HepG2 (cell line): Measurements from ENCODE around the gene CARS1. TPM values are rescaled to one million over a fixed set of nuclear protein-coding genes. Genes with fewer than 3 reads are reported as not detected.

ENCODE experiments used
- BATF2 ChIP-seq: sonication (generic); formaldehyde crosslinking; IDR thresholded peaks from 2 replicates; pipeline ENCODE4 v1.8.0; 2022; ENCODE audit warnings: mild to moderate bottlenecking, missing genetic modification reagents, moderate library complexity
- BRD4 ChIP-seq: sonication (generic); formaldehyde crosslinking; IDR thresholded peaks from 2 replicates; pipeline ENCODE4 v1.4.0; 2020; ENCODE audit warnings: missing genetic modification reagents
- FOXA1 ChIP-seq, 2 experiments: fragments of 450-650 bp in 1 of 2; sonication (generic) in 1 of 2; formaldehyde crosslinking in 1 of 2; IDR thresholded peaks; 2 replicates each; pipeline versions ENCODE4 v1.4.0 to v1.6.1; 2016 to 2020; ENCODE audit warnings: missing genetic modification reagents in 1 of 2
- FOXK1 ChIP-seq: sonication (generic); formaldehyde crosslinking; IDR thresholded peaks from 2 replicates; pipeline ENCODE4 v1.4.0; 2020; ENCODE audit warnings: low read depth, missing genetic modification reagents, borderline replicate concordance
- GABPA ChIP-seq, 2 experiments: IDR thresholded peaks; 2 replicates each; pipeline ENCODE4 v1.6.1; 2011 to 2016; ENCODE audit warnings: low read depth in 2 of 2, low read length in 1 of 2, missing biosample characterization in 1 of 2, missing genetic modification characterization in 1 of 2
- HHEX ChIP-seq: IDR thresholded peaks from 2 replicates; pipeline ENCODE4 v1.6.1; 2016; ENCODE audit warnings: control low read depth
- HNF1A ChIP-seq, 2 experiments: sonication (generic) in 1 of 2; formaldehyde crosslinking in 1 of 2; IDR thresholded peaks; 2 replicates each; pipeline versions ENCODE4 v1.4.0 to v1.6.1; 2016 to 2020; ENCODE audit warnings: borderline replicate concordance in 1 of 2, low read depth in 1 of 2, mild to moderate bottlenecking in 1 of 2, missing genetic modification reagents in 1 of 2
- KAT2B ChIP-seq: fragments of 150-350 bp; IDR thresholded peaks from 2 replicates; pipeline ENCODE4 v1.6.1; 2014; ENCODE audit warnings: low read depth, low read length, borderline replicate concordance
- MAFG ChIP-seq: sonication (generic); formaldehyde crosslinking; IDR thresholded peaks from 2 replicates; pipeline ENCODE4 v1.5.1; 2020; ENCODE audit warnings: mild to moderate bottlenecking, missing genetic modification reagents
- RAD51 ChIP-seq: fragments of 450-650 bp; IDR thresholded peaks from 2 replicates; pipeline ENCODE4 v1.6.1; 2016; ENCODE audit warnings: borderline replicate concordance
- SP4 ChIP-seq: sonication (generic); formaldehyde crosslinking; IDR thresholded peaks from 2 replicates; pipeline ENCODE4 v1.8.1; 2023; ENCODE audit warnings: mild to moderate bottlenecking, missing genetic modification reagents
- U2AF2 ChIP-seq: fragments of 200-400 bp; formaldehyde crosslinking; IDR thresholded peaks from 2 replicates; pipeline ENCODE4 v1.6.1; 2017; ENCODE audit warnings: low read depth, mild to moderate bottlenecking, low read length
- WIZ ChIP-seq: sonication (generic); formaldehyde crosslinking; IDR thresholded peaks from 2 replicates; pipeline ENCODE4 v1.5.1; 2020; ENCODE audit warnings: mild to moderate bottlenecking, missing genetic modification reagents
- YY1 ChIP-seq: IDR thresholded peaks from 2 replicates; pipeline ENCODE4 v1.6.1; 2011; ENCODE audit warnings: low read length, low read depth, moderate library complexity, mild to moderate bottlenecking; ENCODE audit not compliant: insufficient read depth, insufficient replicate concordance
- ZKSCAN5 ChIP-seq: sonication (generic); formaldehyde crosslinking; IDR thresholded peaks from 2 replicates; pipeline ENCODE4 v1.5.1; 2020; ENCODE audit warnings: mild to moderate bottlenecking, missing genetic modification reagents
- ZNF230 ChIP-seq: sonication (generic); formaldehyde crosslinking; IDR thresholded peaks from 2 replicates; pipeline ENCODE4 v1.4.0; 2020; ENCODE audit warnings: mild to moderate bottlenecking, missing genetic modification reagents
- ZNF264 ChIP-seq: sonication (generic); formaldehyde crosslinking; IDR thresholded peaks from 2 replicates; pipeline ENCODE4 v1.4.0; 2020; ENCODE audit warnings: missing genetic modification reagents
- ZNF414 ChIP-seq: sonication (generic); formaldehyde crosslinking; IDR thresholded peaks from 2 replicates; pipeline ENCODE4 v1.5.0; 2020; ENCODE audit warnings: missing genetic modification reagents
- ZNF549 ChIP-seq: sonication (generic); formaldehyde crosslinking; IDR thresholded peaks from 2 replicates; pipeline ENCODE4 v1.5.0; 2020; ENCODE audit warnings: missing genetic modification reagents
- ZNF672 ChIP-seq: sonication (generic); formaldehyde crosslinking; IDR thresholded peaks from 2 replicates; pipeline ENCODE4 v1.8.1; 2022; ENCODE audit warnings: missing genetic modification reagents
- ZNF776 ChIP-seq: sonication (generic); formaldehyde crosslinking; IDR thresholded peaks from 2 replicates; pipeline ENCODE4 v1.4.0; 2020; ENCODE audit warnings: mild to moderate bottlenecking, missing genetic modification reagents
- ZNF891 ChIP-seq: sonication (generic); formaldehyde crosslinking; IDR thresholded peaks from 2 replicates; pipeline ENCODE4 v1.5.0; 2020; ENCODE audit warnings: mild to moderate bottlenecking, missing genetic modification reagents
- ZSCAN9 ChIP-seq: IDR thresholded peaks from 2 replicates; pipeline ENCODE4 v1.6.1; 2016; ENCODE audit warnings: borderline replicate concordance
- polyA plus RNA-seq, 8 experiments: library from polyadenylated mRNA; depleted of rRNA in 3 of 8; stranded (reverse) in 7 of 8; unstranded in 1 of 8; fragments of >200 nt; fragmentation: Illumina TruSeq in 4 of 8; extraction: Trizol in 4 of 8; gene quantifications; 2 replicates each; pipeline versions ENCODE4 v1.2.1 to v1.2.3, GENCODE V29; 2011 to 2016; ENCODE audit warnings: low read depth in 4 of 8, missing spikeins in 1 of 8, mixed read lengths in 1 of 8; ENCODE audit not compliant: insufficient read depth in 1 of 8
- total RNA-seq, 5 experiments: library from RNA; depleted of rRNA; stranded (reverse); fragments of >200 nt; fragmentation: Illumina TruSeq; extraction: Trizol; gene quantifications; 2 replicates each; pipeline ENCODE4 v1.2.3, GENCODE V29; 2016; ENCODE audit warnings: low read depth in 1 of 5

Gene CARS1
- total and polyA plus RNA-seq, 2 of the 13 experiments (the other 11 are each of a cell fraction or from before 2014, with no cell fraction given) = 33.8 to 47.0 TPM

- TF ChIP-seq HNF1A (IDR thresholded peaks at IDR 0.05; ENCODE audit: low read depth) = no peak
- no peak for TF ChIP-seq HNF1A (CRISPR knock-in tag; IDR thresholded peaks at IDR 0.05; ENCODE audit: borderline replicate concordance)
- TF ChIP-seq SP4 (CRISPR knock-in tag) = peak; percentile 36
- TF ChIP-seq GABPA (IDR thresholded peaks at IDR 0.05; ENCODE audit: low read depth, low read length) = no peak
- peak; percentile 30; the same call in 1 of the 2 replicates for TF ChIP-seq GABPA (CRISPR knock-in tag; IDR thresholded peaks at IDR 0.05; ENCODE audit: low read depth)
- TF ChIP-seq KAT2B = no peak
- TF ChIP-seq U2AF2 = no peak
- no peak for TF ChIP-seq RAD51
- 0 out of 2 replicates have a peak, but pooled peaks have one; percentile 57 for TF ChIP-seq ZNF230 (CRISPR knock-in tag)
- TF ChIP-seq ZNF776 (CRISPR knock-in tag) = peak; percentile 55
- TF ChIP-seq ZNF891 (CRISPR knock-in tag) = peak; percentile 65; the same call in 1 of the 2 replicates
- no peak for TF ChIP-seq ZNF264 (CRISPR knock-in tag)
- TF ChIP-seq WIZ = no peak
- TF ChIP-seq ZNF549 = no peak
- no peak for TF ChIP-seq MAFG (CRISPR knock-in tag)
- no peak for TF ChIP-seq FOXA1 (IDR thresholded peaks at IDR 0.05)
- TF ChIP-seq FOXA1 (CRISPR knock-in tag; IDR thresholded peaks at IDR 0.05) = peak; percentile 31; the same call in 1 of the 2 replicates
- TF ChIP-seq BATF2 (CRISPR knock-in tag) = no peak
- TF ChIP-seq YY1 = peak; percentile 80
- 0 out of 2 replicates have a peak, but pooled peaks have one; percentile 41 for TF ChIP-seq ZNF414 (CRISPR knock-in tag)
- peak; percentile 56; the same call in 1 of the 2 replicates for TF ChIP-seq ZKSCAN5 (CRISPR knock-in tag)
- peak; percentile 76 for TF ChIP-seq FOXK1
- TF ChIP-seq HHEX (CRISPR knock-in tag) = no peak
- TF ChIP-seq ZSCAN9 = no peak
- TF ChIP-seq BRD4 (CRISPR knock-in tag) = no peak
- TF ChIP-seq ZNF672 (CRISPR knock-in tag) = no peak
Measured at GRCh38 chr11:2992234-2992996, 64.8 kb downstream of the CARS1 start, which contains the start of gene NAP1L4 (continued).
